GM21390 (cell line): Measurements from ENCODE around the gene TVP23A.
"Not testable (repeated sequence)": the region's sequence is repeated elsewhere in the genome, so short reads cannot be mapped to it uniquely, and the experiment has no call there.

Source experiments
- ATAC-seq: cut with Tn5 transposase; IDR thresholded peaks from one replicate; pipeline ENCODE4 v1.9.1; 2021; ENCODE audit not compliant: unreplicated experiment

TVP23A gene

GRCh38 chr16:10752843-10753523, 65.6 kb downstream of the TVP23A start:
- ATAC-seq = peak; percentile 65

GRCh38 chr16:10751291-10751697, 67.3 kb downstream of the TVP23A start:
- ATAC-seq = no peak

GRCh38 chr16:10750793-10751192, 67.8 kb downstream of the TVP23A start:
- no peak for ATAC-seq

- ATAC-seq = no peak
These were observed 72.8 kb downstream of the TVP23A start for GRCh38 chr16:10745841-10746240.

- no peak for ATAC-seq
These were observed 74.1 kb downstream of the TVP23A start for GRCh38 chr16:10744370-10745030.

GRCh38 chr16:10743610-10744369, 74.8 kb downstream of the TVP23A start, which contains the start of gene NUBP1:
NUBP1 (plus strand) TSS chr16:10743842; CDS start chr16:10743864, 22 bp downstream.
- ATAC-seq = peak; percentile 84

- no peak for ATAC-seq
These were observed 75.4 kb downstream of the TVP23A start for GRCh38 chr16:10743227-10743609.

GRCh38 chr16:10741844-10742243, 76.8 kb downstream of the TVP23A start:
- ATAC-seq = no peak

GRCh38 chr16:10741249-10741648, 77.3 kb downstream of the TVP23A start:
- ATAC-seq = not testable (repeated sequence)

GRCh38 chr16:10740845-10741208, 77.8 kb downstream of the TVP23A start:
- ATAC-seq = no peak

GRCh38 chr16:10740000-10740844, 78.4 kb downstream of the TVP23A start:
- ATAC-seq = no peak

- peak; percentile 73 for ATAC-seq
These were observed 80.1 kb downstream of the TVP23A start for GRCh38 chr16:10738231-10739077.

GRCh38 chr16:10737068-10737625, 81.4 kb downstream of the TVP23A start:
- ATAC-seq = no peak

GRCh38 chr16:10731790-10732189, 86.8 kb downstream of the TVP23A start:
- no peak for ATAC-seq

GRCh38 chr16:10729104-10730048, 89.2 kb downstream of the TVP23A start:
- ATAC-seq = no peak

GRCh38 chr16:10728003-10728887, 90.3 kb downstream of the TVP23A start:
- no peak for ATAC-seq
